Measurements from ENCODE around the gene STAT5B. TPM values are rescaled to one million over a fixed set of nuclear protein-coding genes. Genes with fewer than 3 reads are reported as not detected.

STAT5B gene
- total RNA-seq, 1 experiment from 2014 or later, result 36.4 TPM

- no peak for TF ChIP-seq USF1 (CRISPR knock-in tag; IDR thresholded peaks at IDR 0.05)
- no peak for TF ChIP-seq ZMAT4 (CRISPR knock-in tag; IDR thresholded peaks at IDR 0.05)
- TF ChIP-seq FOXK1 (CRISPR knock-in tag; IDR thresholded peaks at IDR 0.05), result no peak
- no peak for TF ChIP-seq ZNF138 (CRISPR knock-in tag; conservative IDR thresholded peaks at IDR 0.05)
- TF ChIP-seq HMGA2 (CRISPR knock-in tag; IDR thresholded peaks at IDR 0.05), result no peak
- TF ChIP-seq ATF3 (CRISPR knock-in tag; conservative IDR thresholded peaks at IDR 0.05), result no peak
- TF ChIP-seq ZNF416 (CRISPR knock-in tag; IDR thresholded peaks at IDR 0.05), result no peak
- no peak for TF ChIP-seq STAT6 (CRISPR knock-in tag; conservative IDR thresholded peaks at IDR 0.05; ENCODE audit: low read depth)
- no peak for TF ChIP-seq TCF7 (CRISPR knock-in tag; IDR thresholded peaks at IDR 0.05; ENCODE audit: low read depth)
- no peak for TF ChIP-seq PRRX2 (CRISPR knock-in tag; IDR thresholded peaks at IDR 0.05)
- TF ChIP-seq TP53 (CRISPR knock-in tag; IDR thresholded peaks at IDR 0.05), result no peak
- TF ChIP-seq ZNF281 (CRISPR knock-in tag; IDR thresholded peaks at IDR 0.05), result no peak
- no peak for TF ChIP-seq ZBTB21 (CRISPR knock-in tag; IDR thresholded peaks at IDR 0.05; ENCODE audit: borderline replicate concordance)
These were observed 85.5 kb downstream of the STAT5B start (continued) for GRCh38 chr17:42190491-42191274.

- ChIA-PET POLR2A (interaction anchor here (0.6 kb wide), 1 partner anchor 269 kb away, joined by 5 read pairs; no protein-coding TSS in a partner anchor), CTCF (interaction anchor here (1.3 to 7.3 kb wide), 4 partner anchors 9 to 33 kb away, joined by 3 to 55 read pairs (median 5); partner anchors contain the start of gene KCNH4)
- H3K27me3 Mint-ChIP-seq (ENCODE audit: low read depth), result peaks cover 24% of the 10 kb centered on the region
- no peak for ATAC-seq
- H3K36me3 Mint-ChIP-seq, result no peaks in the 10 kb centered on the region
- no peak overlapping the region for H3K4me3 Mint-ChIP-seq
- H3K27ac Mint-ChIP-seq, result no peak overlapping the region
- TF ChIP-seq PRDM15 (CRISPR knock-in tag; IDR thresholded peaks at IDR 0.05) (no peak), NFE2L1 (CRISPR knock-in tag; IDR thresholded peaks at IDR 0.05) (no peak), IRF2 (CRISPR knock-in tag; IDR thresholded peaks at IDR 0.05; ENCODE audit: borderline replicate concordance, low read depth) (no peak), FOXP4 (CRISPR knock-in tag; IDR thresholded peaks at IDR 0.05) (no peak), ZNF138 (CRISPR knock-in tag; conservative IDR thresholded peaks at IDR 0.05) (no peak), SMAD4 (CRISPR knock-in tag; IDR thresholded peaks at IDR 0.05) (no peak), SOX15 (CRISPR knock-in tag; IDR thresholded peaks at IDR 0.05) (no peak), JUN (CRISPR knock-in tag; IDR thresholded peaks at IDR 0.05) (no peak), ATF3 (CRISPR knock-in tag; conservative IDR thresholded peaks at IDR 0.05) (no peak), IRF1 (CRISPR knock-in tag; IDR thresholded peaks at IDR 0.05) (no peak), SP1 (CRISPR knock-in tag; conservative IDR thresholded peaks at IDR 0.05) (no peak)
- no peaks in the 10 kb centered on the region for H3K9me3 Mint-ChIP-seq
- DNase-seq (ENCODE audit: low spot score), result no peak
- peaks cover 25% of the 10 kb centered on the region for H3K4me1 Mint-ChIP-seq
These were observed 86.6 kb downstream of the STAT5B start for GRCh38 chr17:42189651-42189965.
